Thyroid gland (tissue), 4 donors: ENCODE results near the gene KRTAP10-10.

Source experiments
- CTCF ChIP-seq, 6 experiments: fragments of 200-600 bp in 3 of 6; fragments of 450-650 bp in 3 of 6; sonication (generic) in 3 of 6; IDR thresholded peaks; one replicate each; pipeline ENCODE4 v1.5.1; 2016 to 2019; ENCODE audit warnings: antibody characterized with exemption in 6 of 6, mild to moderate bottlenecking in 2 of 6, inconsistent platforms in 1 of 6, moderate library complexity in 1 of 6
- POLR2A ChIP-seq, 2 donors: fragments of 450-650 bp; IDR thresholded peaks; one replicate each; pipeline ENCODE4 v1.6.1; 2017; ENCODE audit warnings: antibody characterized with exemption in 2 of 2, mild to moderate bottlenecking in 2 of 2, moderate library complexity in 1 of 2

DNA sequence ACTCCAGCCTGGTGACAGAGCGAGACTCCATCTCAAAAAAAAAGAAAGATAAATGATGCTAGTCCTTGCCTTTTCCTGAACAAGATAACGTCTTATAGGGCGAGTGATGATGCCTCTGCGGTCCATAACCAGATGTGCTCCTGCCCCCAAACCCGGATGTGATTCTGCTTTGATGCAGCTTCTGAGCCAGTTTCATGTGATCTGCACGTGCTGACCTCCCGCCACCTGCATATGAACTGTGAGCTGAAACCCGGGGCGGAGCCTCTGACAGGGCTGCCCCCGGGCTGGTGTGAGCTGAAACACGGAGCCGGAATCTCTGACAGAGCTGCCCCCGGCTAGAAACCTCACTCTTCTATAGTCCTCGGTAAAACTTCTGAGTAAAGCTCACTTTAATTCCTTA is 16.0 kb downstream of the KRTAP10-10 start:
- TF ChIP-seq CTCF (IDR thresholded peaks at IDR 0.05), result no peak
- no peak for TF ChIP-seq POLR2A (IDR thresholded peaks at IDR 0.05)
